Stimulated activated CD4-positive, alpha-beta T cell treated with anti-CD3 and anti-CD28 coated beads, Interleukin-1b, Interleukin-23, amount 100 ng/mL, for 1 hour (primary cell): ENCODE data around the gene ZNF892.

Experiments
- DNase-seq, 2 donors: peaks; one replicate each; pipeline ENCODE4 v3.0.0-alpha.2; 2020; ENCODE audit warnings: low read depth in 2 of 2

Gene ZNF892

DNA sequence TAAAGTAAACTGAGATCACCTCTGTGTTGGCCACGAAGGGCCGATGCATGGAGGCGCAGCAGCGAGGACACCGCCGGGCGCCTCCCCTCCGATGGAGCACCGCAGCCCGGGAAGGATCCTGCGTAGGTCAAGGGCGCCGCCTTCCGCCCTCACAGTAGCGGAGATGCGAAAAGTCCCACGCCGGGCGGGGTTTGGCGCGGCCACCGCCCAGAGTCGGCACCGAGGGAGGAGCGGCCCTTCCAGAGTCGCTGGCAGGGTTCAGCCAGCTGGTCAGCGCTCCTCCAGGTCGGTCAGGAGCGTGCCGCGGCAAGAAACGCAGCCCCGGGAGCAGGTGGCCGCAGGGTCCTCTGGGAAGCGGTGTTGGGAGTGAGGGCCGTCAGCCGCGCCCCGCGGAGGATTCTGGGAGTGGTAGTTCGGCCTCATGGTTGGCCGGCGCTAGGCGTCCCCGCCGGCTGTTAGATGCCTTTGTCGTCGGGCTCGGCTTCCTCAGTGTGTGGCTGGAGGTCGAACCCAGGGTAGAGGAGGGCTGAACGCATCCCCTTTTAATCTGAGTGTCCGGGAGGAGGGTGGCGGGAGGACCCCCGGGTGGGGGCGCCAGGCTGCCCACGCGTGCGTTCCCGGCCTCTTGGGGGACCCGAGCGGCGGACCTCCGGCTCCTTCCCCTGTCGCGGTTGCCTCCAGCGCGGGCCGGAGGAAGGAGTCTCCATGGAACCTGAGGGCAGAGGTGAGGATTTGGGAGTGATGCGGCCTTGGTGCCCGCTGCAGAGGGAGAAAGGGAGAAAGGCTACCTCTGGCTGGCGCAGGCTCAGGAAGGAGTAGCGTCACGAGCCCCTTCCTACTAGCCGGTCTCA lies at the start of gene ZNF892:
ZNF892 (plus strand) TSS at position 411 of the 851 bp plus-strand sequence; CDS start at position 706, 295 bp downstream.
- peak; percentile 27 to 65 for DNase-seq

DNA sequence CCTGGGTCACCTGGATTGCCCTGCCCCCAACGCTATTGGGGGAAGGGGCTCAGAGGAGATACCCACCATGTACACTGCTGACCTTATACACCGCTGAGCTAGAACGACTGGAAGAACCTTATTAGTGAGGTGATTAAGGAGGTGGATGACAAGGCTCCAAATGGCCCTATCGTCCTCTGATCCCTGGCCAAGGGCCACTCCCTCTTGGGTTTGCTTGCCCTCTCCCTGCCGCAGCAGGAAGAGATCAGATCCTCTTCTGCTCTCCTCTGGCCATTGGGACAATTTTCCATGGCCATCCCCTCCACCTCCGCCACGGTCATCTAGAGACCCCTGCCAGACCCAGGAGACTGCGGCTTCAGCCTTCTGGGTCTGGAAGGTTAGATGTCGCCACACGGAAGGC lies 48.9 kb upstream of the ZNF892 start:
- no peak for DNase-seq

DNA sequence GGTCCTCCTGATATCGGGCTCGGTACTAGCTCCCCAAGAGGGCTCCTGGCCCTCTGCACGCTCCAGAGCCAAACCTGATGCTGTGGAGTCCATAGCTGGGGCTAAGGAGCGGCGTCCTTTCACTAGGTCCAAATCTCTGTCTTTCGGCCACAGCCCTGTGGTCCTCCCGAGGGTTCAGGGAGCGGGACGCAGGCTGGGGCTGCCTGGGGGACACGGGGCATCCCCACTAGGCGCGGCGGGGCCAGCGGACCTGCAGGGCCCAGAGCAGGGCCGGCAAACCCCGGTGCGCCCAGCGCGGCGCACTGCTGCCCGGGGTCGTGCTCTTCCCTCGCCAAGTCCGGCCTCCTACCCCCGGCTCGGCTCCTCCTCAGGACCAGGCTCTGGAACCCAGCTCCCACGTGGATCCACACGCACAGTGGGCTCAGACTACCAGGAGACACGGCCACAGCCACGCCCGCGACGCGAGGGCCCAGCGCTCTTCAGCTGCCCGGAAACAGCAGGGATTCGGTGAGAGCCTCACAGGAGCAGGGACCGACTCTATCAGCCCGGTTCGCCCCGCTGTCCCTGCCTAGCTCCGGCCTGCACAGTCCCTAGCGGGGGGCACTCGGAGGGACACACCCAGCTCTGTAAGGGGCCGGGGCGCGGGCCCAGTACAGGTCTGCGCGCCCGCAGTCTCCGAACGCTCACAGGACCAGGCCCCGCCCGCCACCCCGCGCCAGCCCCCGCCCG lies 48.3 kb upstream of the ZNF892 start:
- DNase-seq: no peak

DNA sequence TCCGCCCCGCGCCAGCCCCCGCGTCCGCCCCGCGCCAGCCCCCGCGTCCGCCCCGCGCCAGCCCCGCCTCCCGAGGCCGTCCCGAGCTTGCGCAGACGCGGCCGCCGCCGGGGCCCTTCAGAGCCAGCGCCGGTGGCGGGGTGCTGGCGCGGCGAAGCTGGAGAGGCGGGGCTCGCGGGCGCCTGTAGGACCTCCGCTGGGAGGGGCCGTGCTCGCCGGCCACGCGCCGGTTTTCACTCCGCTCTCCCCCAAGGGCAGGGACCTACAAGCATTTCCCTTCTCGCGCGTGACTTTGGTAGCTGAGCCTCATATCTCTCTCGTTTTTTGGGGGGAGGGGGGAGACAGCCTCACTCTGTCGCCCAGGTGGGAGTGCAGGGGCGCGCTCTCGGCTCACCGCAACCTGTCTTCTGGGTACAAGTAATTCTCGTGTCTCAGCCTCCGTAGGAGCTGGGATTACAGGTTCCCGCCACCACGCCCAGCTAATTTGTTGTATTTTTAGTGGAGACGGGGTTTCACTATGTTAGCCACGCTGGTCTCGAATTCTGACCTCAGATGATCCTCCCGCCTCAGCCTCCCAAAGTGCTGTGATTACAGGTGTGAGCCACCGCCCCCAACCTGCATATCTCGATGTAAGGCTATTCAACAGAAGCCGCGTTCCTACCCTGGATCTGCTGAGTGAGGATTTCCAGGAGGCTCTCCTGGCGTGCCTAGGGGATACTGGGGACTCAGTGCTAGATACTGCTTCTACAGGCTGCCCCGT lies 47.5 kb upstream of the ZNF892 start, which contains the start of gene ZNF514:
ZNF514 (minus strand) TSS at position 159 of the 760 bp plus-strand sequence. CDS start 6,595 bp downstream, outside the sequence.
- DNase-seq: peak; percentile 41 to 44

DNA sequence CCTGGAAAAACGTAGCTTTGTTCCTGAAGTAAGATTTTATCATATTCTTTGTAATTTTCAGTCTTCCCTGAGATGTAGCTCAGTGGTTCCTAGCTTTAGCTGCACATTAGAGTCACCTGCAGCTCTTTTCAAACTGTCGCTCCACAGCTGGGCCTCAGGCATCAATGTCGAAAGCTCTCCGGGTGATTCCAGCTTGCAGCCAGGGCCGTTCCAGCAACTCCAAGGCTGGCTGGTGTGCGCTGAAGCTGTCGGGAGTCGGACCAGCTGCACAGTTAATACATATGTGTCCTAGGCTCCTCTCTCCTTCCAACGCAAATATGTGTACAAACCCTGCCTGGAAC lies 42.3 kb upstream of the ZNF892 start:
- no peak for DNase-seq

- peak; percentile 89 to 90 for DNase-seq
These were observed 41.8 kb upstream of the ZNF892 start, which contains the start of gene ZNF2 for GRCh38 chr2:95165371-95166064. Gene ZNF2, plus strand, starts transcription at chr2:95165809. Its CDS starts 10,418 bp downstream, at chr2:95176227.

GRCh38 chr2:95166065-95166763 lies 41.1 kb upstream of the ZNF892 start:
- no peak for DNase-seq

GRCh38 chr2:95171902-95172301 lies 35.4 kb upstream of the ZNF892 start:
- DNase-seq: no peak

- DNase-seq: no peak
These were observed 33.2 kb upstream of the ZNF892 start for GRCh38 chr2:95174031-95174542.

DNA sequence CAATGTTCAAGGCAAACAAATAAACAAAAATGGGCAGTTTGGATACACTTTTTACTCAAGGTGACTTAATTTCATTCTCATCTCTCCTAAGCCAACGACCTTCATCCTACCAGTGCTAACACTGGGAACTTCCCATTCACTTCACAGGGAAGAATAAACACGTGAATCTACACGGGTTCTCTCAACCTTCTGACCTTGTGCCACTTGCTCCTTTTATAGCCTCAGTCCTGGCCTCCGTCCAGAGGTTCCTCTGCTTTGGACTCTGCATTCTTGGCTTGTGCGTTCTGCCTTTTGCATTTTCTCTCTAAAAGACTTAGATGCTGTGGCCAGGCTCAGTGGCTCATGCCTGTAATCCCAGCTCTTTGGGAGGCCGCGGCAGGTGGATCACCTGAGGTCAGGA lies 27.9 kb upstream of the ZNF892 start:
- no peak for DNase-seq

DNA sequence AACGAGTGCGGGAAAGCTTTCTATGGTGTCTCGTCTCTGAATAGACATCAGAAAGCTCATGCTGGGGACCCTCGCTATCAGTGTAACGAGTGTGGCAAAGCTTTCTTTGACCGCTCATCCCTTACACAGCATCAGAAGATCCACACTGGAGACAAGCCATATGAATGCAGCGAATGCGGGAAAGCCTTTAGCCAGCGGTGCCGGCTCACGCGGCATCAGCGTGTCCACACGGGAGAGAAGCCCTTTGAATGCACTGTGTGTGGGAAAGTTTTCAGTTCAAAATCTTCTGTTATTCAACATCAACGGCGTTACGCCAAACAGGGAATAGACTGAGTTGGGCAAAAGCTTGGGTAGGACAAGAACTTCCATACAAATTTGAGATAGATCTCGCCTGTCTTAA lies 25.5 kb upstream of the ZNF892 start:
- no peak for DNase-seq

- DNase-seq: no peak
These were observed 22.1 kb upstream of the ZNF892 start for GRCh38 chr2:95185197-95185596.

DNA sequence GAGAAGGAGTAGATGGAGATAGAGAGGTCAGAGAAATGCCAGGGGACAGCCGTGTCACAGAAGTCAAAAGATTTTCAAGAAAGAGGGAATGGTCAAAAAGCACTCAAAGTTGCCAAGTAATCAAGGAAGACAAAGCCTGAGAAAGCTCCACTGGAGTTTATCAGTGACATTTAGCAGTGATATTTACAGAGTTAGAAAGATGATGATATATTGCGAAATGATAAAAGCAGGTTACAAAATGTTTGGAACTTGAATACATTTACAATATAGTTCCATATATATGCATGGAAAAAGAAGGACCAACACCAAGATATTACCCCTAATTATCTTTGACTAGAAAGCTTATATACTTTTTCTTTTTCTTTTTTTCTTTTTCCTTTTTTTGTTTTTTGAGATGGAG lies 21.3 kb upstream of the ZNF892 start:
- DNase-seq: no peak

DNA sequence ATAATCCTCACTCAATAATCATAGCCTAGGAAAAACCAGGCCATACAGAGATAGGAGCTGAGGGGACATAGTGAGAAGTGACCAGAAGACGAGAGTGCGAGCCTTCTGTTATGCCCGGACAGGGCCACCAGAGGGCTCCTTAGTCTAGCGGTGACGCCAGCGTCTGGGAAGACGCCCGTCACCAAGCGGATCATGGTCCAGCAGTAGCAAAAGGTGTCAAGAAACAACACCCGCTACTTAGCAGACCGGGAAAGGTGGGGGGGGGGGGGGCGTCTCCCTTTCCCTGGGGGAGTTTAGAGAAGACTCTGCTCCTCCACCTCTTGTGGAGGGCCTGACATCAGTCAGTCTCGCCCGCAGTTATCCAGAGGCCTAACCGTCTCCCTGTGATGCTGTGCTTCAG lies 14.4 kb upstream of the ZNF892 start:
- peak; percentile 2 to 30 for DNase-seq

GRCh38 chr2:95203911-95204310 lies 3.4 kb upstream of the ZNF892 start:
- no peak for DNase-seq

DNA sequence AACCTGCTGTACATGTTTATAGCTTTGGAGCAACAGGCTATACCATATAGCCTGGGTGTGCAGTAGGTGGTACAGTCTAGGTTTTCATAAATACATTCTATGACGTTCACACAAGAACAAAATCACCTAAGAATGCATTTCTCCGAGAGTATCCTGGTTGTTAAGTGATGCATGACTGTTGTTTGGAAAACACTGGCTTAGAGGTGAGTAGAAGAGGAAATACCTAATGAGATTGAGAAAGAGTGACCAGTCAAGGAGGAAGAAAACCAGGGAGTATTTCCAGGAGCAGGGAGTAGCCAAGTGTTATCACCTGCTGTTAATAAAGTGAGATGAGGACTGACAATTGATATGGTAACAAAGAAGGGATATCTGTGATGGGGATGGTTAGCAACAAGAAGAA lies 2.9 kb upstream of the ZNF892 start:
- DNase-seq: no peak

DNA sequence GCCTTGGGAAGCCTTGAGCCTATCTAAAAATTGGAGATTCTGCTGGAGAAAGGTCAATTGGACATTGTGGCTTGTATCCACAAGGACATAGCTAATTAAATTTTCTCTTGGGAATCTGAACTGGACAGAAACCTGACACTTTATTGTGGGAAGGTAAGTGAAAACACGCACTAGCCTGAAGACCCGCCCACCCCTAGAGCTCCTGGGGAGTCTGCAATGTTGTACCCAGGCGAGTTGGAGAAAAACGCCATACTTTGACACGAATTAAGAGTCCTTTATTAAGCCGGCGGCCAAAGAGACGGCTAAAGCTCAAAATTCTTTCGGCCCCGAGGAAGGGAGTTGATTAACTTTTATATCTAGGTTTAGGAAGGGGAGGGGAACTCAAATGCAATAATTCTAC lies 1.2 kb upstream of the ZNF892 start:
- DNase-seq: no peak

DNA sequence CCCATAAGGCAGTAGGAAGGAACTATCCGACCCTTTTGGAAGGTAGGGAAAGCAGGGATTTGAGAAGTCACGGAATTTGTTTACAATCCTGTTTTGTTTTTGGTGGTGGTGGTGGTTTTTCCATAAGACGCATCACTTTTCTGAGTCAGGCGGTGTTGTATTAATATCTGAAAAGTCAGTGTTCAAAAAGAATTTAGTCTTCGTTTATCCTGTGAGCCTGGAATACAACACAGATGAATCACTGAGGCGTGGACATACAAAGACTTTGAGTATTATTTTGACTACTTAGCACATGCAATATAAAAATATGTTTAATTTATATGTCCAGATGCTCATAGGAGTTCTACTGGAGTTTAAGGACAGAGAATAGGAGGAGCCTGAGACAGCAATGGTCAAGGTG lies 785 bp downstream of the ZNF892 start:
- DNase-seq: no peak

DNA sequence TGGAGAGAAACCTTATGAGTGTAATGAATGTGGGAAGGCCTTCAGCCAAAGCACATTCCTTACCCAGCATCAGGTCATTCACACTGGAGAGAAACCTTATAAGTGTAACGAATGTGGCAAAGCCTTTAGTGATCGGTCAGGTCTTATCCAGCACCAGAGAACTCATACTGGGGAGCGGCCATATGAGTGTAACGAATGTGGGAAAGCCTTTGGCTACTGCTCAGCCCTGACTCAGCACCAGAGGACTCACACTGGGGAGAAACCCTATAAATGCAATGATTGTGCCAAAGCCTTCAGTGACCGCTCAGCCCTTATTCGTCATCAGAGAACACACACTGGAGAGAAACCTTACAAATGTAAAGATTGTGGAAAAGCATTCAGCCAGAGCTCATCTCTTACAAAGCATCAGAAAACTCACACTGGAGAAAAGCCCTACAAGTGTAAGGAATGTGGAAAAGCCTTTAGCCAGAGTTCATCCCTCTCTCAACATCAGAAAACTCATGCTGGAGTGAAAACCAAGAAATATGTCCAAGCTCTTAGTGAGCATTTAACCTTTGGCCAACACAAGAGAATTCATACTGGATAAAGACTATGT lies 7.8 kb downstream of the ZNF892 start:
- DNase-seq: no peak

GRCh38 chr2:95220449-95220848 lies 13.1 kb downstream of the ZNF892 start:
- no peak for DNase-seq
